GM18511 (cell line): ENCODE measurements around the gene CFAP99.
A peak's percentile ranks its signal among the peaks of the same experiment; 100 is the strongest.

Source experiments
- ATAC-seq: cut with Tn5 transposase; IDR thresholded peaks from one replicate; pipeline ENCODE4 v1.9.1; 2021; ENCODE audit warnings: mild to moderate bottlenecking, moderate library complexity; ENCODE audit not compliant: unreplicated experiment

Gene CFAP99

DNA sequence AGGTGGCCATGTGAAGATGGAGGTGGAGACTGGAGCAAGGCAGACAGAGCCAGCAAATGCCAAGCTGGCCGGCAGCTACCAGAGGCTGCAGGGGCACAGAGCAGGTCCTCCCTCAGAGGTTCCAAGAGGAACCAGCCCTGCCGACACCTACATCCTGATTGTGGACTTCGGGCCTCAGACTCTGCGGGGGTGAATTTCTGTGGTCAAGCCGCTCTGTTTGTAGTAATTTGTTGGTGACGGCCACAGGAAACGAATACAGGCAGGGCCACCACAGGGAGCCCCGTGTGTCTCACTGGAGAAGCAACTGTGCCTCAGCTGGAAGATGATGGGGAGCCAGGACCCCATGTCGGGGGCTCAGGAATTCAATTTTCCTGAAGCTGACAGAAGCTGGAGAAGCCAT, 28.6 kb upstream of the CFAP99 start:
- ATAC-seq = no peak

DNA sequence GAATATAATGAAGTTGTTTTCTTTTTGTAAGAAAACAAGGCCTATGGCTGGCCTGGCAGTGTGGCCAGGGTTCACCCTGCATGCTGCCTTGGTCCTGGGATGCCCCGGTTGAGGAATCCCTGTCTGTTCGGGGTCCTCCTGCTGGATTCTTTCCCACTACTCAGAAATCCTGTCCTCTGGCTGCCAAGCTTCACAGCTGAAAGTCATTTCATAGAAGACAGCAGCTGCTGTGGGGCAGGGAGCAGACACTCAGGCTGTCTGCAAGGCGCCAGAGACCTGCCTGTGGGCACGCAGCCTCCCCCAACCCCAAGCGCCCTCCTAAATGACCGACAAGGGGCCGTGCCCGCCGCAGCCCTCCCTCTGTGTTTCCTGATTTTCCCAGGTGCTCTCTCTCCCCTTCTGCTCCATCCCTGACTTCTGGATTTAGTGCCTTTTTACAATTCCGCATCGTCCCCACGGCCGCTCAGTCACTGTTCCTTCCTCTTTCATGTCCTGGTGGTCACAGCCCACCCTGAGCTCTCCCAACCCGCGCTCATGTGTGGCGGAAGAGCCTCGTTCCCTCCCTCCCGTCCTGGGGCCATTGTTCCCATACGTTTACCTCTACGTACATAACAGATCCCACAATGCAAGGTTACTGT, 27.9 kb upstream of the CFAP99 start:
- no peak for ATAC-seq

DNA sequence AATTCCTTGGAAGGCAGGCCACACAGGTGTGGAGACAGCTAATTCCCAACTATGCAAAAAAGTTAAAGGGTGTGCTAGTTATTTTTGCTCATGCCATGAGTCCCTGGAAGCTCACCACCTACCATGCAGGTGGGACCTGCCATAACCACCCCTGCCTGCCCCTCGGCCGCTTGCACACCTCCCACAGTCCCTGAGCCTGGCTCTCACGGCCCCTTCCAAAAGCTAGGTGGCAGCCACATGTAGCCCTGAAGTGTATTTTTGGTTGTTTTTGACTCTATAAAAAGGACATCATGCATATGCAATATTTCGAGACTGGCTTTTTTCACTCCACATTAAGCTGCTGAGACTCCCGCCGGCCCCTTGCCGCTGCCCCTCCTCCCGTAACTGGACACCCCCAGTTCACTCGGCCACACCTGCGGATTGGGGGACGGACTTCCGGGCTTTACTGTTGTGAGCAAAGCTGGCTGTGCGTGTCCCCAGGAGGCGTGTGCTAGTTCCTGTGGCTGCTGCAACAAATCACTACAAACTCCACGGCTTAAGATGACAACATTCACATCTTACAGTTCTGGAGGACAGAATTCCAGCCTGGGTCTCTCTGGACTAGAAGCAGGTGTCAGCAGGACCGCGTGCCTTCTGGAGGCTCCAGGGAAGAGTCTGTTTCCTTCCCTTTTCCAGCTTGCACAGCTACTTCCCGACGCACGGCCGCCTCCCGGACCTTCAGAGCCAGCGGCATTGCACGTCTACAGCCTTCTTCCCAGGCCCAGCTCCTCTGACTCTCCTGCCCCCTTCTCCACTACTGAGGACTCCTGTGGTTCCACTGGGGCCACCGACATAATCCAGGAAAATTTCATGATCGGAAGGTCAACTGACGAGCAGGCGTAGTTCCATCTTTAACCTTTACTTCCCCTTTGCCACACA, 25.1 kb upstream of the CFAP99 start:
- peak; percentile 79 for ATAC-seq

DNA sequence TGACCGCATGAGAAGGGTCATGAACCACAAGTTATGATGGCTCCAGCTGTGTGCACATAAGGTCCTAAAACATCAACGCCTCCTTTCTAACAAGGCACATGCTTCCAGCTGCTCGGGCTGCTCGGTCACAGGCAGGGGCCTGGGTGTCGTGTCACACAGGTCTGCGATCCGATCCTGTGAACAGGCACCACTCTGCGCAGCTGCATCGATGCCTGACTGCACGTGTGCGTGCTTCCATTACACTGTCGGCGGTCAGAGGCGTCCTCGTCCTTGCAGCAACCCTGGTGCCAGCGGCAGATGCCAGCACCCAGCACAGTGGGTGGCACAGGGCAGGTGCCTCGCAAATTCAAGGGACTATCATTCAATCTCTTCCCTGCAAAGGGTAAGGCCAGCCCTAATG, 24.2 kb upstream of the CFAP99 start:
- ATAC-seq = no peak

DNA sequence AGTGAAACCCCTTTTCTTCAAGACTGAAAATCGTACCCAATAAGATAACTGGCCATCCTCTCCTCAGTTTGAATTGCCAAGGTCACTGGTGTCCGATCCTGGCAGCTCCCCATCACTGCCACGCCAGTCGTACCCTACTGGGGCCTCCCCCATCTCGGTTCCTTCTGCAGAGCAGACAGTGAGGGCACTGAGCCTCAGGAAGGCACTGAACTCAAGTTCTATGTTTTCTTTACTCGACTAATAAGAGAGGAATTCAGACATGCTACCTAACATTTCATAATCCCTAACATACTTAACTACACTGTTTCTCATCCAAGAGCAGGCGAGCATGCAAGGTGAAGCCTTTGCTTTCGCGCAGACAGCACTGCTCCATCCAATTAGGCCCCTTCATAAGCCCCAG, 23.7 kb upstream of the CFAP99 start:
- ATAC-seq = no peak

DNA sequence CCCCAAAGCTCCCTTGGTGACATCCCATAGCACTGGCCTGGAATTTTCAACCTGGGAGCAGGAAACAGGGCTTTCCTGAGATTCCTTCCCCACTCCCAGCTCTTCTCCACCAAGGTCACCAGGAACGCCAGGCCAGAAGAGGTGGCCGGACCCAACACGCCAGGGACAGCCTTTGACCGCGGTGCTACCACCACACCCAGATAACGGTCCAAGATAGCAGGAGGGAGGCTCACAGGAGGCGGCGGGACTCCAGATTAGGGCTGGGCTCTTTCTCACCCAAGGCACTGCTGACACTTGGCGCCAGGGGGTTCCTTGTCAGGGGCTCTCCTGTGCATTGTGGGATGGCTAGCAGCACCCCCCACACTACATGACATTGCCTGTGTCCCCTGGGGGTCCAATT, 23.2 kb upstream of the CFAP99 start:
- ATAC-seq = no peak

DNA sequence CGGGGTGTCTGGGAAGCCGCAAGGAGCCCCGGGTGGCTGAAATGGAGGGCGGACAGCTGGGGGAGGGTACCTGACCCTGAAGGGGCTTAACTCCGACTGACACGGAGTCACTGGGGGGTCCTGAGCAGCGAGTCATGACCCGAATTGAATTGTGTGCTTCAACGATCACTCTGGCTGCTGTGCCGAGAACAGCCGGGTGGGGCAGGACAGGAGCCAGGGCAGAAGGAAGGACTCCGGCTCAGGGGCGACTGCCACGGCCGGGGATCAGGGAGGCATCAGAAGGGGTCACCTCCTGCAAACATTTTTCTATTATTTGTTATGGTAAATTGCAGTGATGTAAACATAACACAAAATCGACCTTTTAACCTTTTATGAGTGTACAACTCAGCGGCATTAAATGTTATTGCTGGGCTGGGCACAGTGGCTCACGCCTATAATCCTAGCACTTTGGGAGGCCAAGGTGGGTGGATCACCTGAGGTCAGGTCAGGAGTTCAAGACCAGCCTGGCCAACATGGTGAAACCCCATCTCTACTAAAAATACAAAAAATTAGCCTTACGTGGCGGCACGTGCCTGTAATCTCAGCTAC, 21.9 kb upstream of the CFAP99 start:
- ATAC-seq = no peak

DNA sequence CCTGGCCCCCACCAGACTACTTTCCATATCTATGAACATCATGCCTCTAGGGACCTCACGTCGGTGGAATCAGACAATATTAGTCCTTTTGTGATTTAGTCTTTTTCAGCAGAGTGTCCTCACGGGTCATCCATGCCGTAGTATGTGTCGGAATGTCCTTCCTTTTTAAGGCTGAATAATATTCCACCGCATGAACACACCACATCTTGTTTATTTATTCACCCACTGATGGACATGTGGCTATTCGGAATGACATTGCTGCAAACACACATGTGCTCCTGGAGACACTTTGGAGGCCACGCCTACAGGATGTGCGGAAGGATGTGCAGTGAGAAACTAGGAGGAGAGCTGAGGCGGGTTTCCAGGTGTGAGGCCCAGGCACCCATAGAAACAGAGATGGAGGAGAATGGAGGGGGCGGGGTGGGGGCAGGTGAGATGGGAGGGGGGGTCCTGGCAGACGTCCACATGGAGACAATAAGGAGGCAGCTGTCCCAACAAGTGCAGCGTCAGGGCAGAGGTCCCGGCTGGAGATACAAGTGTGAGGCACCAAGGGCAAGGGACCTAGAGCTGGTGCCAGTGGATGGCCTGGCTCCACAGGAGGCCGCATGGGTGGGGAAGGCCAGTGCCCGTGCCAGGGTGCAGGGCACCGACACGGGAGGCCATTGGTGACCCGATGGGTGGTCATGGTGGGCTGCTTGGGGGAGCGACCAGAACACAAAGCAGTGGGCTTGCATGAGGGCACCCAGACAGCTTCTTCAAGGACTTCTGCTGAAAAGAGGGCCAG, 21.0 kb upstream of the CFAP99 start:
- no peak for ATAC-seq

DNA sequence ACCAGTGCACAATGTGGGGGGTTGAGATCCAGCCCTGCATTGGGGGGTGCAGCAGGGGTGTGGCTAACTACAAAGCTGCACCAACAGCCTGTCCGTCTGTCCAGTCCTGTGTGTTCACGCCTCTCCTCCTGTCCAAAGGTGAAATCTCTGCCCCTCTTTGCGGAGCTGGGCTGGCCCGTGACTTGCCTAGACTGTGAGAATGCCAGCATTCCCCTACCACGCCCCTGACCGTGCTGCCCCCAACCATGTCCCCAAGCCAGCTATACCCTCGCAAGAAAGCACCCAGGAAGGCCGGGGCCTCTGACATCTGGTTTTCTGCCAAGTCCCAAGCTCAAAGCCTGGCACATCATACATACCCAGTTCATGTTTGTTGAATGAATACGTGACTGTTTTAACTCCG, 19.5 kb upstream of the CFAP99 start:
- no peak for ATAC-seq

DNA sequence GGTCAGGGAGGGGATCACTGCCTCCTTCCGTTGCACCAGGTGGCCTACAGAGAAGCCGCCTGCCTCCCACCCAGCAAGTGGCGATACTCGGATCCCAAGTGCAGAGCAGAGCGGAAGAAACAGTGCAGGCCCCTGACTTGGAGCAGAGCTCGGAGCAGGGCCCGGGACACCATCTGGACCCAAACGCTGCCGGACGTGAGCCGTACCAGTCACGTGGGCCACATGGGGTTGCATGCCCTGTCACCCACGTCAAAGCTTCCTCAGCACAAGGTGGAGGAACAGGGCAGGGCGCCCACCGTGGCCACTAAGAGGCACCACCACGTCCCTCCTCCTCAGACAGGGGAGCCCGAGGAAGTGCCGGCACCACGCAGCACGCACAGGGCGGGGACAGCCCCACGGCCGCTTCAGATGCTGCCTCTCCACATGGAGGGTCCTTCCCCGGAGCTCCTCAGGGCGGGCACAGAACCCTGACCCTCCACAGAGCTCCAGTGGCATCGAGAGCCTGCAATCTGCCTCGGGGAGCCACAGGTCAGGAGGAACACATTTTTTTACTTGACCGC, 19.0 kb upstream of the CFAP99 start:
- no peak for ATAC-seq

DNA sequence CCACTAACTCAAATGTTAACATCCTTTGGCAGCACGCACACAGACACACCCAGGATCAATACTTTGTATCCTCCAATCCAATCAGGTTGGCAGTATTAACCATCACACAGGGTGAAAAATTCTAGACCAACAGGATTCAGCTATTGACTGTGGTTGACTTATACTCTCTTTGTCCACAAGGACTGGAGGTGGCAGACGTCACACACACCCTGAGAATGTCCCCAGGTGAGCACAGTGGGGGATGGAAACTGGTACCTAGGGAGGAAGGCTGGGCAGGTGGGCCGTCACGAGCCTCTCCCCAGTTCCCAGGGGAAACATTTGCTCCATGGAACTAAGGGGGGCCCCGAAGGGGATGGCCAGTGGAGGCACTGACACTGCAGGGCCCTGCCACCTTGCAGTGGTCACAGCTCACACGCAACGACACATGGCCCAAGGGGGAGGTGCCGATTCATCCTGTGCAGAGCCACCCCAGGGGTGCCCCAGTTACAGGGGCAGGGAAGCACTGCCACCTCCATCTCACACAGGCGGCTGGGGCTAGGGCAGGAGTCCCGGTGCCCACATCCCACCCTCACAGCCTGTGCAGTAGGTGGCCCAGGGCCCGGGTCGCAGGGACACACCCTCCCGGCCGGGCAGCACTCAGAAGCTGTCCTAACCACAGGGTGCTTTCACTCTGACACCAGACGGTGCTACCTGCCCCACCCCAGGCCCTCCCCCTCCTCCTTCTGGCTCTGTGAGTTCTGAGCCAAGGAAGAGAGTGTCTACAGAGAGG, 17.7 kb upstream of the CFAP99 start:
- ATAC-seq = no peak

DNA sequence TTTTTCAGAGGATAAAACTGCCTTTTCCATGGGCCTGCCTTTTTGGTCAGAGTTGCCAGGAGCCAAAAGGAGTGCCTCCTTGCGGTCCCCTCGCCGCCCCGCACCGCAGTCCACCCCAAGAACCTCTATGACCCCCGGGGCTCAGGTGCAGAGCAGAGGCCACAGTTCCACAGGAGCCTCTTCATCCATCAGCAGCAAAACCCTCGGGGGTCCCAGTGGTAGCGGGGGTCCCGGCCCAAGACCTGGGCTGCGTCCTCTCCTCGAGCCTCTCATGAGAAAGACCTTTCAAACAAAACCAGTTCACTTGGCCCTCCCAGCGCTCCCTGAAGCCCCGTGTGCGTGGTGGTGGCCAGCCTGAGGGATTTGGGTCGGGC, 17.2 kb upstream of the CFAP99 start:
- no peak for ATAC-seq

DNA sequence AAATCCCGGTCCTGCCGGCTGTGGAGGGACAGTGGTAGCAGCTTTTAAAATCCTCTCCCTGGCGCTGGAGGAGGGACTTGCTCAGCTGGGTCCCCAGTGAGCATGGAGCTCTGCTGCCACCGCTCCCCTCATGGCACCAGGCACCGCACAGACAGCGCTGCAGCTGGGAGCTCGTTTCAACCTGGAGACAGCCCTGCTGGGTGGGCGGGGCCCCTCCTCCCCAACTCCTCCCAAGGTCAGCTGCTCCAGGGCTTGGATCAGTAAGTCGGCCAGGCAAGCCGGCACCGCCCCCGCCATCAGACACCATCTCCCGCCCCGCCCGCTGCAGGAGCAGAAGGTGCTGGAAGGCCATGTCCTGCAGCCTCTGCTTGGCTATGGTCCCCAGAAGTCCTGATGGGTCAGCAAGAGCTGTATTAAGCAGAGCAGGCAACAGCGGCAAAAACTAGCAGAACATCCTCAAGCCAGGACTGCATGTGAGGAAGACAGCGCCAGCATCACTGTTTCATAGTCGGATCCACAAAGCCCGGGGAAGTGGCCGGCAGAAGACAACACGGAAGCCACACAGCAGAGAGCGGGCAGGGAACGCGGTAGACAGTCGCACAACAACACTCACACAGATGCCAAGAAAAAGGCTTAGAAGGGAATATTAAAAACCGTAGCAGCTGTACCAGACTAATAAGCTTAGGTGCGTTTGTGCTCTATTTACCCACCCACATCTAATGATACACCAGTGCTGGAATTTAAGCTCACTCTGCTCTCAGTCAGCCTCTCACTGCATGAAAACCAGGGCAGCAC, 16.5 kb upstream of the CFAP99 start:
- ATAC-seq = no peak

DNA sequence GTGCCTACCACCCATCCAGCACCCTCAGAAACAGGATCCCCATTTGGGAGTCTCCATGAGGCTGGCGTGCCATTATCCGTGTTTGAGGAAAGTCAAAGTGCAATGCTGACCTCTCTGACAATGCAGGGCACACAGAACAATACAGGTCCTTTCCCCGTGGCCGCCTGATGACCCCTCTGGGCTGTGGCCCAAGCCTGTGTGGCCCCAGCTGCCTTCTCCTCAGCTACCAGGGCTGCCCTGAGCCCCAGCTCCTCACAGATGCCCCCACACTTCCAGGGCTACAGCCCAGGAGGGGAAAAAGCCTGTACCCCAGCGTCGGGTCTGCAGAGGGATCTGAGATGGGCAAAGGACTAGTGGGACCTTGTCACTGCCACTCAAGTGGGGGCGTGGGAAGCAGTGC, 15.8 kb upstream of the CFAP99 start:
- ATAC-seq = no peak

DNA sequence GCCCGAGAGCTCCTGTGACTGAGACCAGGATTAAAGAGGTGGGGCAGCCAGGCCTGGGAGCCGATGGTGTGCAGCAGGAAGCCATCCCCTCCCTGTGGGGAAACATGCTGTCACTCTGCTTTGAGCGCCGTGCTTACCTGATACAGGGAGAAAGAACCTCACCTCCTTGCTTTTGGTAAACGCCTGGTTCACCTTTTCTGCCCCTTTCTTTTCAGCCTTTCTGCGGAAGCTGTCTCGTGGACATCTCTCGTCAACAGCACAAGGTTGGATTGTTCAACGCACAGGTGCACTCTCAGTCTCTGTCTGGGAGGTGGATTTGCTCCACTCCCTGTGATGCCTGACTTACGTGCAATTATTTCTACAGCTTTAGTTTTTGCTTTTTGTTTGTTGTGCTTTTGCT, 12.3 kb upstream of the CFAP99 start:
- ATAC-seq = no peak

DNA sequence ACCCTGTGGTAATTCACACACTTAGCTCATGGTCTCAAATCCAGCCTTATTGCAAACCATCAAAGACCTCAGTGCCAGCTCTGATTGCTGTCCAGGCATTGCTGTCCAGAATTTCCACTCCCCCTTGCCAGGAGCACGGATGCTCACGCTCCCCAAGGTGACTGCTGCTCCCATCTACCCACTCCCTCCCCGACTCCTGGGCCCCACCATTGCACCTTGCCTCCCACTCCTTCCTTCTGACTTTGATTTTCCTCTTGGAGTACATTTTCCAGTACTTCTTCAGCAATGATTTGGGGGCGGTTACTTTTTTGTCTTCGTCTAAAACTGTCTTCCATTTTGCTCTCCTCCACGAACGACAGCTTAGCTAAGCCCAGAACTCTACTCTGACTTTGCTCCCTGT, 11.8 kb upstream of the CFAP99 start:
- no peak for ATAC-seq

DNA sequence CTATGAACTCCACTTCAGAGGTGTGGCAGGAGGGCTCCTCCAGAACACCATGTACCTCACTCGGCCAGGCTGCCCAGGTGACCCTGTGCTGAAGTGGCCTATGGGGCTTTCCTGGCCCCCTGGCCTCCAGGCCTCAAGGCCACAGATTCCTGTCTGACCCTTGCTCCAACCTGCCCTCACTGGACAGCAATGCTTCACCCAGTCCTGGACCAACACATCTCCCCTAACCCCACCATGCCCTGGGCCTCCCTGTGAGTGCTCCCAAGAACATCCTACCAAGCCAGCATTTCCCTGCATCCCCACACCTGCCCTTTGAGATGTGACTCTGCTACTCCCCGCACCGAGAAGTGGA, 10.8 kb upstream of the CFAP99 start:
- no peak for ATAC-seq

DNA sequence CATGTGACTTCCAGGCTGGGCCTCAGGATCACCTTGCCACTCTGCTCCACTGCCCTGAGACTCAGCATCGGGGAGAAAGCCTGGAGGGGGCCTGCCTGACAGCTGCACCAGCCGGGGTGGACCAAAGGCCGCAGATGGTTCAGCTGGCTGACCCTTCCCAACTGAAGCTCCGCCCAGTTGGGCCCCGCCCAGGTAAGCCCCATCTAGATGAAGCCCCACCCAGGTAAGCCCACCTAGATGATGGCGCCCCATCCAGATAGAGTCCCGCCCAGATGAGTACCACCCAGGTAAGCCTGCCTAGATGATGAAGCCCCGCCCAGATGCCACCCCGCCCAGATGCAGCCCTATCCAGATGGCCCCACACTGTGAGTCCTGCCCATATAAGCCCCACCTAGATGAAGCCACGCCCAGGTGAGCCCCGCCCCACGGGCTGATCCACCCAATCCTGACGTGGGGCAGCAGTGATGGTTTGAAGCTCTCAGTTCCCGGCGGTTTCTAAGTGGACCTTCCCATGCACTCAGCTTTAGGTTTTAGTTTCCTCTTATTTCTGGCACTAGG, 10.3 kb upstream of the CFAP99 start:
- ATAC-seq = no peak

DNA sequence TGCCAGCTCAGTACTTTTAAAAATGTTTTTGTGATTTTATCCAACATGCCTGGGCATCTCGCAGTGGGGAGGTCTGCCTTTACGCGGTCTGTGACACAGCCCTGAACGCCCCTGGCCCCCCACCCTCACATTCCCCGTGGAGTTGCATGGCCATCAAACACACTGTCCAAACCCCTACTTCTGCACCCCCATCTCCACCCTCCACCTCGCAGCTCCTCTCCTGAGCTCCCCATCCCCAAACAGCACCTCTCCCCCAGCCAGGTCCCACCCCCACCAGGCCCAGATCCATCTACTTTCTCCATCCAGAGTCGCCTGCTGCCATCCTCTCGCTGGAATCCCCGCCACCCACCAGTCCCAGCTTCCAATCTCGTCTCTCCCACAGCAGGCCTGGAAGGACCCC, 9.8 kb upstream of the CFAP99 start:
- ATAC-seq = no peak
